A673 (cell line): ENCODE data around the gene STON1. TPM values are rescaled to one million over a fixed set of nuclear protein-coding genes. Genes with fewer than 3 reads are reported as not detected.

Experiments
- BruUV-seq: library from RNA; stranded (reverse); fragments of 400-500 nt; replicated peaks from 2 replicates; lab custom pipeline; 2021; lab: Mats Ljungman, UMichigan
- CTCF ChIA-PET: fragments of 300-600 bp; sonication (Branson Sonifier 250); formaldehyde crosslinking; loops from one replicate; lab custom pipeline; 2022; ENCODE audit warnings: antibody characterized with exemption; lab: Charles Lee
- POLR2A ChIA-PET: fragments of 300-600 bp; sonication (Branson Sonifier 250); formaldehyde crosslinking; loops from one replicate; lab custom pipeline; 2022; ENCODE audit warnings: antibody characterized with exemption; ENCODE audit not compliant: low non-redundant PET; lab: Charles Lee
- DNase-seq: peaks from one replicate; pipeline ENCODE4 v3.0.0-alpha.2; 2015; ENCODE audit warnings: low spot score
- H3K27ac ChIP-seq: fragments of 200-600 bp; sonication (generic); 2 replicates; pipeline ENCODE4 v1.5.1; 2016; ENCODE audit warnings: mixed run types, low read depth, mild to moderate bottlenecking, mixed read lengths, antibody characterized with exemption, low read length; ENCODE audit not compliant: poor library complexity, severe bottlenecking
- H3K27me3 ChIP-seq: fragments of 200-600 bp; sonication (generic); replicated peaks from 2 replicates; pipeline ENCODE4 v1.6.1; 2017; ENCODE audit warnings: mixed run types, low read depth, mild to moderate bottlenecking, mixed read lengths, antibody characterized with exemption, low read length; ENCODE audit not compliant: insufficient read depth, poor library complexity
- H3K36me3 ChIP-seq: fragments of 200-600 bp; sonication (generic); 2 replicates; pipeline ENCODE4 v1.6.1; 2016; ENCODE audit warnings: mixed run types, mild to moderate bottlenecking, mixed read lengths, antibody characterized with exemption, low read length; ENCODE audit not compliant: insufficient read depth, poor library complexity, severe bottlenecking
- H3K4me1 ChIP-seq: fragments of 200-600 bp; sonication (generic); 2 replicates; pipeline ENCODE4 v1.6.1; 2017; ENCODE audit warnings: mixed run types, mild to moderate bottlenecking, mixed read lengths, antibody characterized with exemption, low read length; ENCODE audit not compliant: insufficient read depth, poor library complexity, severe bottlenecking
- H3K4me3 ChIP-seq: fragments of 200-600 bp; sonication (generic); 2 replicates; pipeline ENCODE4 v1.5.1; 2016; ENCODE audit warnings: low read depth, mixed run types, mild to moderate bottlenecking, mixed read lengths, low read length; ENCODE audit not compliant: poor library complexity, severe bottlenecking
- H3K9me3 ChIP-seq: fragments of 200-600 bp; sonication (generic); 2 replicates; pipeline ENCODE4 v1.6.1; 2016; ENCODE audit warnings: mixed run types, low read depth, mild to moderate bottlenecking, mixed read lengths, antibody characterized with exemption, low read length; ENCODE audit not compliant: poor library complexity, severe bottlenecking
- EZH2 ChIP-seq: fragments of 200-600 bp; sonication (generic); IDR thresholded peaks from 2 replicates; pipeline ENCODE4 v1.6.1; 2017; ENCODE audit warnings: borderline replicate concordance, low read depth, mild to moderate bottlenecking, mixed read lengths, antibody characterized with exemption, low read length; ENCODE audit not compliant: poor library complexity, severe bottlenecking
- intact Hi-C: fragments of 100-400 bp; cut with micrococcal nuclease; formaldehyde crosslinking; loops from one replicate; pipeline ENCODE4 v1.10.0; 2022; ENCODE audit not compliant: unreplicated experiment
- total RNA-seq: library from RNA; stranded (reverse); gene quantifications from 2 replicates; pipeline ENCODE4 v1.2.3, GENCODE V29; 2021
- TF ChIP-seq, protein P1 (sequence below): fragments of 300-800, 200-600 bp; sonication (generic); conservative IDR thresholded peaks from 2 replicates; pipeline ENCODE4 v1.5.1; 2017; ENCODE audit warnings: low read depth, mild to moderate bottlenecking, antibody characterized with exemption, low read length, moderate library complexity, mixed read lengths

Gene STON1
- total RNA-seq, 1 experiment from 2014 or later: 1.1 TPM

DNA sequence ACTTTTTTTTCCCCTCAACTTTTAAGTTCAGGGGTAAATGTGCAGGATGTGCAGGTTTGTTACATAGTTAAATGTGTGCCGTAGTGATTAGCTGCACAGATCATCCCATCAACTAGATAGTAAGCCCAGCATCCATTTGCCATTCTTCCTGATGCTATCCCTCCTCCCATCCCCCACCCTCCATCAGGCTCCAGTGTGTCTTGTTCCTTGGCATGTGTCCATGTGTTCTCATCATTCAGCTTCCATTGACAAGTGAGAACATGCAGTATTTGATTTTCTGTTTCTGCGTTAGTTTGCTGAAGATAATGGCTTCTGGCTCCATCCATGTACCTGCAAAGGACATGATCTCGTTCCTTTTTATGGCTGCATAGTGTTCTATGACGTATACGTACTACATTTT is 47.2 kb upstream of the STON1 start:
- POLR2A ChIA-PET: no interaction called here
- intact Hi-C loops: no loop called here
- no TSS peak for BruUV-seq
- CTCF ChIA-PET: no interaction called here
- peak overlapping the region; percentile 37 for H3K27ac ChIP-seq
- peaks cover 29% of the 10 kb centered on the region for H3K4me1 ChIP-seq
- peak; percentile 49 for DNase-seq
- no peak overlapping the region for H3K4me3 ChIP-seq
- TF ChIP-seq, protein P1, sequence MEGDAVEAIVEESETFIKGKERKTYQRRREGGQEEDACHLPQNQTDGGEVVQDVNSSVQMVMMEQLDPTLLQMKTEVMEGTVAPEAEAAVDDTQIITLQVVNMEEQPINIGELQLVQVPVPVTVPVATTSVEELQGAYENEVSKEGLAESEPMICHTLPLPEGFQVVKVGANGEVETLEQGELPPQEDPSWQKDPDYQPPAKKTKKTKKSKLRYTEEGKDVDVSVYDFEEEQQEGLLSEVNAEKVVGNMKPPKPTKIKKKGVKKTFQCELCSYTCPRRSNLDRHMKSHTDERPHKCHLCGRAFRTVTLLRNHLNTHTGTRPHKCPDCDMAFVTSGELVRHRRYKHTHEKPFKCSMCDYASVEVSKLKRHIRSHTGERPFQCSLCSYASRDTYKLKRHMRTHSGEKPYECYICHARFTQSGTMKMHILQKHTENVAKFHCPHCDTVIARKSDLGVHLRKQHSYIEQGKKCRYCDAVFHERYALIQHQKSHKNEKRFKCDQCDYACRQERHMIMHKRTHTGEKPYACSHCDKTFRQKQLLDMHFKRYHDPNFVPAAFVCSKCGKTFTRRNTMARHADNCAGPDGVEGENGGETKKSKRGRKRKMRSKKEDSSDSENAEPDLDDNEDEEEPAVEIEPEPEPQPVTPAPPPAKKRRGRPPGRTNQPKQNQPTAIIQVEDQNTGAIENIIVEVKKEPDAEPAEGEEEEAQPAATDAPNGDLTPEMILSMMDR: no peak
- TF ChIP-seq EZH2: no peak
- no peaks in the 10 kb centered on the region for H3K9me3 ChIP-seq
- H3K27me3 ChIP-seq: no peaks in the 10 kb centered on the region
- H3K36me3 ChIP-seq: no peaks in the 10 kb centered on the region

DNA sequence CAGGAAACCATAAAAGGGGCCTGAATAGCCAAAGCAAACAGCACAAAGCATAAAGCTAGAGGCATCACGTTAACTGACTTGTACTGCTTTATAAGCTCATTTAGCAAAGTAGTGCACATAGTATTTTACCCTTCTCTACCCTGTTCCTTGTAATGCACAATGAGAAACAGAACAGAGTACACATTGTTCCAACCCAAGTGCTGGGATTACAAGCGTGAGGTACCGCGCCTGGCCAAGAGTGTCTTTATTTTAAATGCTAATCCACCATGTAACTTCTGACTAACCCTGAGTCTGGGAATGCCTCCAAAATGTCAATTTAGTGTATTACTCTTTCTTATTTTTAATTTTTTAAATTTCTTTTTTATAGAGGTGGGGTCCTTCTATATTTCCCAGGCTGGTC is 46.4 kb upstream of the STON1 start:
- TF ChIP-seq EZH2: no peak
- TF ChIP-seq, protein P1: no peak
- ChIA-PET POLR2A (no interaction called here), CTCF (no interaction called here)
- Histone ChIP-seq H3K4me1 (peaks cover 29% of the 10 kb centered on the region), H3K4me3 (no peak overlapping the region), H3K27ac (peak overlapping the region; percentile 37), H3K9me3 (no peaks in the 10 kb centered on the region), H3K27me3 (no peaks in the 10 kb centered on the region), H3K36me3 (no peaks in the 10 kb centered on the region)
- intact Hi-C loops: no loop called here
- peak; percentile 50 for DNase-seq
- BruUV-seq: no TSS peak

DNA sequence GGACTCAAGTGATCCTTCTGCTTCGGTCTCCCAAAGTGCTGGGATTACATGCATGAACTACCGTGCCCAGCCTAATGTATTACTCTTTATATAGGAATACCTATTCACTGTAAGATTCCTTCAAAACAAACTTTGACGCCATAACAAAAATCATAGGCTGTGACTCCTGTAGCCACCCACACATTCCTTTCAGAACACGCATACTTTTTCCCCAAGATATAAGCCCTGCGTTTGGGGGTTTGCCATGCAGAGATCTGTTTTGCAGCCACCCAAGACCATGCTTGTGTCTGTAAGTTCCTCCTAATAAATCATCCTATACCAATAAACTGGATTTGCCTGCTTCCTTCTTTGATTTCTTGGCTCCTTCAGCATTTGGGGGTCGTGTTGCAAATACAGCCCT is 46.0 kb upstream of the STON1 start:
- CTCF ChIA-PET: no interaction called here
- H3K36me3 ChIP-seq: no peaks in the 10 kb centered on the region
- peak; percentile 46 for DNase-seq
- intact Hi-C loops: no loop called here
- no TSS peak for BruUV-seq
- TF ChIP-seq, protein P1: no peak
- TF ChIP-seq EZH2: no peak
- peaks cover 29% of the 10 kb centered on the region for H3K4me1 ChIP-seq
- H3K27ac ChIP-seq: no peak overlapping the region
- no peaks in the 10 kb centered on the region for H3K27me3 ChIP-seq
- no peak overlapping the region for H3K4me3 ChIP-seq
- H3K9me3 ChIP-seq: no peaks in the 10 kb centered on the region
- POLR2A ChIA-PET: no interaction called here
